Prostate gland (tissue), 2 donors: ENCODE measurements around the gene CFAP97D2. TPM values are rescaled to one million over a fixed set of nuclear protein-coding genes. Genes with fewer than 3 reads are reported as not detected.

Experiments used
- DNase-seq: peaks from one replicate; pipeline ENCODE4 v3.0.0-alpha.2; 2019; ENCODE audit warnings: low spot score
- H3K27ac ChIP-seq, 2 donors: fragments of 200-600 bp; sonication (generic); 2 replicates each; pipeline ENCODE4 v1.5.1; 2017 to 2019
- H3K27me3 ChIP-seq: fragments of 200-600 bp; sonication (generic); replicated peaks from 2 replicates; pipeline ENCODE4 v1.5.1; 2019; ENCODE audit not compliant: insufficient read depth
- H3K36me3 ChIP-seq, 2 donors: fragments of 200-600 bp; sonication (generic); 1 replicate in 1 of 2; 2 replicates in 1 of 2; pipeline versions ENCODE4 v1.5.1 to v1.8.1; 2017 to 2019
- H3K4me1 ChIP-seq: fragments of 200-600 bp; sonication (generic); replicated peaks from 2 replicates; pipeline ENCODE4 v1.5.1; 2019
- H3K4me3 ChIP-seq, 2 donors: fragments of 200-600 bp; sonication (generic); 2 replicates each; pipeline ENCODE4 v1.5.1; 2017 to 2019
- H3K9me3 ChIP-seq: fragments of 200-600 bp; sonication (generic); 2 replicates; pipeline ENCODE4 v1.5.1; 2017
- CTCF ChIP-seq, 4 experiments: fragments of 200-600 bp in 2 of 4; fragments of 450-650 bp in 2 of 4; sonication (generic) in 2 of 4; IDR thresholded peaks; 1 replicate in 3 of 4; 2 replicates in 1 of 4; pipeline ENCODE4 v1.5.1; 2016 to 2019; ENCODE audit warnings: antibody characterized with exemption in 4 of 4, mild to moderate bottlenecking in 2 of 4, moderate library complexity in 2 of 4
- POLR2A ChIP-seq: fragments of 450-650 bp; IDR thresholded peaks from one replicate; pipeline ENCODE4 v1.6.1; 2016; ENCODE audit warnings: antibody characterized with exemption, mild to moderate bottlenecking
- POLR2AphosphoS5 ChIP-seq: sonication (generic); formaldehyde crosslinking; IDR thresholded peaks from one replicate; pipeline ENCODE4 v1.6.1; 2017; ENCODE audit warnings: antibody characterized with exemption
- WGBS: methylation state at CpG from one replicate; pipeline ENCODE4 v1.1.5; 2018; 5-methylcytosine and 5-hydroxymethylcytosine counted together
- intact Hi-C: fragments of 100-400 bp; cut with DNase I; formaldehyde crosslinking; loops from one replicate; pipeline ENCODE4 v1.14.2; 2022
- total RNA-seq, 2 donors: library from RNA; depleted of rRNA; stranded (reverse); fragments of >200 nt; gene quantifications; one replicate each; pipeline ENCODE4 v1.1.0, GENCODE V29; 2016

The CFAP97D2 gene
- total RNA-seq, 2 donors from 2014 or later, result 0.62 TPM; not detected in 1

- WGBS, result 80% methylated on average over 3 of the region's 3 CpGs
- Histone ChIP-seq H3K27me3 (no peaks in the 10 kb centered on the region), H3K36me3 (no peaks in the 10 kb centered on the region), H3K9me3 (no peaks in the 10 kb centered on the region), H3K4me3 (no peak overlapping the region), H3K4me1 (peaks cover 3% of the 10 kb centered on the region), H3K27ac (no peak overlapping the region)
- intact Hi-C loops, result no loop called here
- no peak for TF ChIP-seq POLR2AphosphoS5
- TF ChIP-seq POLR2A, result no peak
- TF ChIP-seq CTCF (IDR thresholded peaks at IDR 0.05), result no peak
- DNase-seq, result no peak
Observed at GRCh38 chr13:114145256-114145655, 33.8 kb upstream of the CFAP97D2 start.

GRCh38 chr13:114145722-114146121 lies 33.3 kb upstream of the CFAP97D2 start:
- intact Hi-C loops, result no loop called here

GRCh38 chr13:114146173-114146572 lies 32.9 kb upstream of the CFAP97D2 start:
- intact Hi-C loops, result no loop called here
- WGBS, result 96% methylated on average over 14 of the region's 14 CpGs
- Histone ChIP-seq H3K4me3 (no peak overlapping the region), H3K36me3 (no peaks in the 10 kb centered on the region), H3K4me1 (peaks cover 3% of the 10 kb centered on the region), H3K9me3 (no peaks in the 10 kb centered on the region), H3K27ac (no peak overlapping the region), H3K27me3 (no peaks in the 10 kb centered on the region)
- DNase-seq, result no peak
- TF ChIP-seq CTCF (IDR thresholded peaks at IDR 0.05) (no peak), POLR2A (no peak), POLR2AphosphoS5 (no peak)

More at GRCh38 chr13:114145722-114146121, 33.3 kb upstream of the CFAP97D2 start:
- no peaks in the 10 kb centered on the region for H3K9me3 ChIP-seq
- H3K4me1 ChIP-seq, result peaks cover 3% of the 10 kb centered on the region
- TF ChIP-seq CTCF (IDR thresholded peaks at IDR 0.05), result no peak
- no peak for TF ChIP-seq POLR2A
- no peak for TF ChIP-seq POLR2AphosphoS5
- H3K27ac ChIP-seq, result no peak overlapping the region
- H3K4me3 ChIP-seq, result no peak overlapping the region
- 85% methylated on average over 14 of the region's 14 CpGs for WGBS
- DNase-seq, result no peak
- no peaks in the 10 kb centered on the region for H3K36me3 ChIP-seq
- H3K27me3 ChIP-seq, result no peaks in the 10 kb centered on the region

- no peaks in the 10 kb centered on the region for H3K27me3 ChIP-seq
- TF ChIP-seq POLR2A (no peak), CTCF (IDR thresholded peaks at IDR 0.05) (no peak), POLR2AphosphoS5 (no peak)
- DNase-seq, result no peak
- no peaks in the 10 kb centered on the region for H3K9me3 ChIP-seq
- H3K4me1 ChIP-seq, result peaks cover 3% of the 10 kb centered on the region
- H3K4me3 ChIP-seq, result no peak overlapping the region
- no peak overlapping the region for H3K27ac ChIP-seq
- 81% methylated on average over 10 of the region's 10 CpGs for WGBS
- H3K36me3 ChIP-seq, result no peaks in the 10 kb centered on the region
- intact Hi-C loops, result no loop called here
Observed at GRCh38 chr13:114146629-114147028, 32.4 kb upstream of the CFAP97D2 start.

GRCh38 chr13:114147803-114148520 lies 31.1 kb upstream of the CFAP97D2 start:
- Histone ChIP-seq H3K27ac (no peak overlapping the region), H3K9me3 (no peaks in the 10 kb centered on the region), H3K27me3 (no peaks in the 10 kb centered on the region), H3K4me3 (no peak overlapping the region), H3K4me1 (no peaks in the 10 kb centered on the region), H3K36me3 (no peaks in the 10 kb centered on the region)
- intact Hi-C loops, result no loop called here
- DNase-seq, result no peak
- 80% methylated on average over 14 of the region's 22 CpGs for WGBS
- TF ChIP-seq CTCF (IDR thresholded peaks at IDR 0.05) (no peak), POLR2A (no peak), POLR2AphosphoS5 (no peak)
